Measurements from ENCODE around the gene DNAAF5.

The DNAAF5 gene

DNA sequence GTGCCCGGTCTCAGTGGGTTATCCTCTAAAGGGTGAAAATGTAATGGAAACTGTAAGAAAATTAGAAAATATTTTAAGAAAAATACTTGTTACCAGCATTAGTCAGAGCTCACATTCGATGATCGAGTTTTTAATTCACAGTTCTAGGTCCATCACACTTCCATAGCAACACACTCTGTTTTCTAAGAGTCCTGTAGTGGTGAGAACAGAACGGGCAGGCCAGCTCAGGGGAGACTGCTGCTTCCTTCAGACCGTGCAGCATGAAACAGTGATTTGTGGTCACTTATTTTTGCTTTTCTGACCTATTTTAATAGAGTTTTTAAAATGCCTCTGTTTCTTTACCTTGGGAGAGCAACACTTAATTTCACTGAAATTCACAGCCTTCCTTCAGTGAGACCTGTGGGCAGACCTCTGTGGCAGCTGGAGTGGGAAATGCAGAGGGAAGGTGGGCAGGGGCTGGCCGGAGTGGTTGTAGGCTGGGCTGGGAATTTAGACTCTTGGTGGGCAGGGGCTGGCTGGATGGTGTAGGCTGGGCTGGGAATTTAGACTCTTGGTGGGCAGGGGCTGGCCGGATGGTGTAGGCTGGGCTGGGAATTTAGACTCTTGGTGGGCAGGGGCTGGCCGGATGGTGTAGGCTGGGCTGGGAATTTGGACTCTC, 107.2 kb downstream of the DNAAF5 start:
- H3K9me3 Mint-ChIP-seq, result no peaks in the 10 kb centered on the region
- peaks cover 27% of the 10 kb centered on the region for H3K4me1 Mint-ChIP-seq (ENCODE audit: low read depth)
- no peak overlapping the region for H3K4me3 Mint-ChIP-seq
- H3K36me3 Mint-ChIP-seq (ENCODE audit: low read depth), result peaks cover 8% of the 10 kb centered on the region
- peaks cover 8% of the 10 kb centered on the region for H3K27me3 Mint-ChIP-seq (ENCODE audit: low read depth)
- no peak overlapping the region for H3K27ac Mint-ChIP-seq

DNA sequence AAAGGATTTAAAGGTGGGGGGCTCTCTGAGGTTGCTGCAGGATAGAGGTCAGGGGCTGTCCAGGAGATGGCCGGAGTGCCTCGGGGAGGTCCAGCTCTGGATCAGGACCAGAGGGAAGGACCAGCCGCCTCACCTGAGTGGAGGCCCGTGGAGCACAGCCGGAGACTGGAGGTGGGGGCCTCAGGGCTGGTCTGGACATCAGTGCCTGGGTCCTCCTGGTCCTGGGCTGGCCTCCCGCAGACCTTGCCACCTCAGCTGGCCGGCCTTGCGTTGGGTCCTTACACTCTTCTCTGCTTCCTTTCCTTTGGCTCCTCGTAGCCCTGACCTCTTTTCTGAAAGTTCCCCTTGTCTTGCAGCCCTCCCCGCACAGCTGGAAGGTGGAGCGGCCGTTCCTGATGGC, 107.8 kb downstream of the DNAAF5 start:
- H3K9me3 Mint-ChIP-seq, result no peaks in the 10 kb centered on the region
- H3K4me1 Mint-ChIP-seq (ENCODE audit: low read depth), result peaks cover 27% of the 10 kb centered on the region
- H3K27ac Mint-ChIP-seq, result no peak overlapping the region
- H3K4me3 Mint-ChIP-seq, result no peak overlapping the region
- peaks cover 8% of the 10 kb centered on the region for H3K27me3 Mint-ChIP-seq (ENCODE audit: low read depth)
- peaks cover 8% of the 10 kb centered on the region for H3K36me3 Mint-ChIP-seq (ENCODE audit: low read depth)

DNA sequence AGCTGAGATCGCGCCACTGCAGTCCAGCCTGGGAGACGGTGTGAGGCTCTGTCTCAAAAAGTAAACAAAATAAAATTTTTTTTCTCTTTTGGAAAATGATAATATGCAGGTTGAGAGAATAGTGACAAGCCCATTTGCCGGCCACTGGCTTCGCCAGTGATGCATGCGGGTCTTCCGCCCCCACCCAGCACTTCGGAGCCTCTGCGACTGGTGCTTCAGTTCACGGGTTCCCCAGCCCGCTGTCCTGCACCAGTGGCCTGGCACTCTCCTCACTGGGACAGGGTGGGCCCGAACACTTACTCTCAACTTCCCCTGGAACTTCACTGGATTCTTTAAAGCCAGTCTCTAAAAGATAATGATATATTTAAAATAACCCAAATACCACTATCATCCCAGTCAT, 108.5 kb downstream of the DNAAF5 start:
- peaks cover 27% of the 10 kb centered on the region for H3K4me1 Mint-ChIP-seq (ENCODE audit: low read depth)
- no peak overlapping the region for H3K4me3 Mint-ChIP-seq
- peaks cover 8% of the 10 kb centered on the region for H3K36me3 Mint-ChIP-seq (ENCODE audit: low read depth)
- H3K27ac Mint-ChIP-seq, result no peak overlapping the region
- no peaks in the 10 kb centered on the region for H3K9me3 Mint-ChIP-seq
- peaks cover 8% of the 10 kb centered on the region for H3K27me3 Mint-ChIP-seq (ENCODE audit: low read depth)

DNA sequence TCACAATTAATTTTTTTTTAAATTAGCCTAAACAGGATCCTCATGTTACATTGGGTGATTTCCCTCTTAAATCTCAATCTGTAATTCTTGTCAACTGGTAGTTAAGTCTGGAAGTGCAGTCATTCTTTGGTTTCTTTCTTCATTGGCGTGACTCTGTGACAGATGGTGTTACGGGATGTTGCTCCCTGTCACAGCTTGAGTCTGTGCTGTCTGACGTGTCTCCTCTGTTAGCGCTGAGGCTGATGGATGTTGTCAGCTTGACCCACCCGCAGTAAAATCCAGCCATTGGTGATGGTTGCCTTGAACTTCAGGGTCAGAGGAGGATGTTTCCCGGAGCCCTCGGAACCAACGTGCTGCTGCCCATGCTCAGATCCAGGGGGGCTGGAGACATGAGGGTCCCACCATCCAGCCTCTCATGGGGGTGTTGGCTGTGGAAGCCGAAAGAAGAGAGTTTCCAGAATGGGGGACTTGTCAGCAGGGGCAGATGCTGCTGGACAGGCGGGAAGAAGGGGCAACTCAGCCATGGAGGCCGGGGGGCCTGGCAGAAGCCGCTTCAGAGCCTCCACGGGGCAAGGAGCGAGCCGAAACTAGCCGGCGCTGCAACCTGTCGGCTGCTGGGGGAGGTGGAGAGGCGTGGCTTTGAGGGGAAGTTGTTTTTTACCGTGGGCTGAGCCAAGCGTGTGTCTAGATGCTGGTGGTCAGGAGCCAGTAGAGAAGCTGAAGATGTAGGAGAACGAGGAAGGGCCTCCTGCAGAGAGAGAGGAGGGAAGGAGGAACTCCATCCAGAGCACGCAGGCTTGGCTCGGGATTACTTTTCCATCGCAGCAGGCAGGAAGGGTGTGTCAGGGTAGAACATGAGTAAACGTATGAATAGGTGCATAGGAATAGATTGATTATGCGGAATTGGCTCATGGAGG, 109.2 kb downstream of the DNAAF5 start:
- peaks cover 8% of the 10 kb centered on the region for H3K27me3 Mint-ChIP-seq (ENCODE audit: low read depth)
- H3K4me3 Mint-ChIP-seq, result no peak overlapping the region
- H3K4me1 Mint-ChIP-seq (ENCODE audit: low read depth), result peaks cover 21% of the 10 kb centered on the region
- no peaks in the 10 kb centered on the region for H3K9me3 Mint-ChIP-seq
- peaks cover 8% of the 10 kb centered on the region for H3K36me3 Mint-ChIP-seq (ENCODE audit: low read depth)
- no peak overlapping the region for H3K27ac Mint-ChIP-seq
